GM19025 (cell line): ENCODE measurements around the gene LRIT2.

Experiments used
- ATAC-seq: cut with Tn5 transposase; IDR thresholded peaks from one replicate; pipeline ENCODE4 v1.9.1; 2021; ENCODE audit warnings: mild to moderate bottlenecking, low read depth, moderate library complexity; ENCODE audit not compliant: unreplicated experiment

Gene LRIT2, protein sequence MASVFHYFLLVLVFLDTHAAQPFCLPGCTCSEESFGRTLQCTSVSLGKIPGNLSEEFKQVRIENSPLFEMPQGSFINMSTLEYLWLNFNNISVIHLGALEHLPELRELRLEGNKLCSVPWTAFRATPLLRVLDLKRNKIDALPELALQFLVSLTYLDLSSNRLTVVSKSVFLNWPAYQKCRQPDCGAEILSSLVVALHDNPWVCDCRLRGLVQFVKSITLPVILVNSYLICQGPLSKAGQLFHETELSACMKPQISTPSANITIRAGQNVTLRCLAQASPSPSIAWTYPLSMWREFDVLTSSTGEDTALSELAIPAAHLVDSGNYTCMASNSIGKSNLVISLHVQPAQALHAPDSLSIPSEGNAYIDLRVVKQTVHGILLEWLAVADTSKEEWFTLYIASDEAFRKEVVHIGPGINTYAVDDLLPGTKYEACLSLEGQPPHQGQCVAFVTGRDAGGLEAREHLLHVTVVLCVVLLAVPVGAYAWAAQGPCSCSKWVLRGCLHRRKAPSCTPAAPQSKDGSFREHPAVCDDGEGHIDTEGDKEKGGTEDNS

DNA sequence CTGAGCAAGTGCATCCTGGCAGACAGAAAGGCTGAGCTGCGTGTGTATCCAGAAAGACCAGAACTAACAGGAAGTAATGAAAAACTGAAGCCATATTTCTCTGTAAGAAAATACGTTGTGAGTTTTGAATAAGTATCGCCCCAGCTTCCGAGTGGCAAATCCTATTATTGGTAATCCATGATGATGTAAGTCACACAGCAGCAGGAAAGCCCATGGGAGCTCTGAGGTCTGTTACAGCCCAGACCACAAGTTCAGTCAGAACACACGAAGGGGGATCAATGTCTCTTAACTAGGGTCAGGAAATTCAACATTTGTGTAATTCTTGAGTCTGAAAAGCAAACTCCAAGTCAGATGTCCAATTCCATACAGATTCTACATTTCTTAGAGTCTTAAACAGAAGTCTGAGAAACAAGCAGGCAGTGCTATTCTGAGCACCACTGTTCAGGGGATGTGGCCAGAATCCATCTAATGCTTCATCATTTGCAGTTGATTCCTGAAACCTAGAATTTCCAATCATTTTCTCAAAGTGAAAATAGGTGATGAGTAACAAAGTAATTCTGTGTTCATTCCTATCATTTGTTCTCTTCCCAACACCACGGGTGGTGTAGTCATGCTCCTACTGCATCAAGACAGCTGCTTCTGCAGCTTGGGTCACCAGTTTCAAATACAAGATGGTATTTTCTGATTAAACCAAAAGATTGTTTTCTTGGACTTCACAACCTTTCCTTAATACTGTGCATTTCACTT lies at the start of gene LRIT2:
Gene LRIT2, minus strand, starts transcription at position 118 of the 747 bp plus-strand sequence. Its CDS starts 24 bp downstream, at position 94.
- ATAC-seq: no peak

DNA sequence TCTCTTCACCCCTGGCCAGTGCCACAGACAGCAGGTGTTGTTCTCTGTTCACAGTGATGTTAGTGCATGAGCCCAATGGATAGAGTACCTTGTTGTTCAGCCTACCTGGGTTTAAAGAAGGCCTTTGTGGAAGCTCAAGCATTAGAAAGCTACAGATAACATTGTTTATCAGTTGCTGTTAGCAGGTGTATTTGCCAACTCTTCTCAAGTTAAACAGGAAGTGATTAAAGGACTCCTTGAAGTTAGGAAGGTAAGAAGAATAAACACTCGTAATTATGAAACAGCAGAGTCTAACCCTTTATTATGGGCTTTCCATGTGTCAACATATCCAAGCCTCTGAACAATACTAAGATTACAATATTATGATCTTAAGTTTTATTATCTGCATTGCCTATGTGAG lies 45.4 kb upstream of the LRIT2 start:
- ATAC-seq: no peak

DNA sequence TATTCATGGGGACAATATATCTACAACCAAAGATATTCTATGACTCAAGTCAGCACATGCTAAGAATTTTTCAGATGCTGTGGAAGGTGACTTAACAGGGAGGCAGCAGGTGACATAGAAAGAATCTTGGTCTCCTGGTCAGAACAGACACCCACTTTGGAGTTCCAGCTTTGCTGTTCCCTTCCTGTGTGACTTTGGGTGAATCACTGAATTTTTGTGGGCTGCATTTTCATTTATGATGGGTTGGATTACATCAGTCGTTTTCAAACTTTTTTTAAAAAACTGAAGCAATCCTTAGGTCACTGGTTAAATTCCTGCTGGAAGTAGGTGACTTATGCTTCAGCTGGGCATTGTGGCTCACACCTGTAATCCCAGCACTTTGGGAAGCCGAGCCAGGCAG lies 44.4 kb upstream of the LRIT2 start:
- no peak for ATAC-seq

DNA sequence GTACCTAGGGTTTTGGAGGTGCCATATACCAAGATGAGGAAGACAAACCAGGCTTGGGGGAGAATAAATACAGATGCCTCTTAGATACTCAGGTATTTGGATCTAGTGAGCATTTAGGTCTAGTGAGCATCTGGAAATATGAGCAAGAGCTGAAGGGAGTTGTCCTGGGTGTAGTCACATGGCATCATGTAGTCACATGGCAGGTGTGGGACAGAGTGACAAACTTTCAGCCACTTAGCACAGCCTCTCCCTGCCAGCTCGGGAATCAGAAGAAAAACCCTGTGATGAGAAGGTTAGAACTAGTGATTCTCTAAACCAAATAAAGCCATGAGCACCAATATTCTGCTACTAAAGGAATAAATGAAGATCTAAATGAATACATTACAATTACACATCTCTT lies 43.8 kb upstream of the LRIT2 start:
- ATAC-seq: no peak

DNA sequence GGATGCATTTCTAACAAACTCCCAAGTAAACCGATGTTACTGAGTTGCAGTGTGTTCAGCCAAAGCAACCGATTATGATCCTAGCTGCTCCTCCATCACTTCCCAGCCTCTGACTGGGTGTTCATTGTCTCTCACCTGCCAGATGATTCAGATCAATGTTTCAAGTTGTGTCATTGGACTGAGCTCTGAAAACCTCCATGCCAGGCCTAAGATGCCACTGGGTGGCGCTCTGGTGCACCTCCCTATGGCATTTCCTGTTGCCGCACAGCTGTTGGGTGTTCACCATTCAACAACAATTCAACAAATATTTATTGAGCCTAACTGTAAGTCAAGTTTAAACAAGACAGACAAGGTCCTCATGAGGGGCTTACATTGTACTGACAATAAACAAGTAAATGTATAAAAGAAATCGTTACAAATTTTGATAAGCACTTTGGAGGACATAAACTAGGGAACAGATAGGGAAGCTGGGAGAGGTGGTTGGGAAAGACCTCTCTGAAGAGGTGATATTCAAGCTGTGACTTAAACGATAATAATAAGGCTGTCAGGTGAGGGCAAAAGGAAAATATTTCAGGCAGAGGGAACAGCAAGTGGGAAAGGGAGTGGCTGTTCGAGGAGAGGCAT lies 42.3 kb upstream of the LRIT2 start:
- ATAC-seq: no peak

DNA sequence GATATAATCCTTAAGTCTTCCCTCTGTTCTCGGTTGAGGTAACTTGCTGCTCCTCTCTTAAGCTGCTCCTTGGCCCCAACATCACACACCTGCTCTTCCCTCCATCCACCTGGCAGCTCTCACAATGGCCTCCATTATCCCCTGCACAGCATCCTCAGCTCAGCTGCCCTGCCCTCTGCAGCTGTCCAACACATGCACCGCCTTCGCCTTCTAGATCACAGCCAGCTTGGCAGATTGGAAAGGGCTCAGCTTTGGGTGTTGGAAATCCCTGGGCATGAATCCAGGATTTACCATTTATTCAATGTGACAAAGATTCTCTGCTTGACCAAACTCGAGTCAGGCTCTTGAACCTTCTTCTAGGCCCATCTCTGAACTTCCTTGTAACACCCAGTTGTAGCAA lies 40.1 kb upstream of the LRIT2 start:
- ATAC-seq: no peak

DNA sequence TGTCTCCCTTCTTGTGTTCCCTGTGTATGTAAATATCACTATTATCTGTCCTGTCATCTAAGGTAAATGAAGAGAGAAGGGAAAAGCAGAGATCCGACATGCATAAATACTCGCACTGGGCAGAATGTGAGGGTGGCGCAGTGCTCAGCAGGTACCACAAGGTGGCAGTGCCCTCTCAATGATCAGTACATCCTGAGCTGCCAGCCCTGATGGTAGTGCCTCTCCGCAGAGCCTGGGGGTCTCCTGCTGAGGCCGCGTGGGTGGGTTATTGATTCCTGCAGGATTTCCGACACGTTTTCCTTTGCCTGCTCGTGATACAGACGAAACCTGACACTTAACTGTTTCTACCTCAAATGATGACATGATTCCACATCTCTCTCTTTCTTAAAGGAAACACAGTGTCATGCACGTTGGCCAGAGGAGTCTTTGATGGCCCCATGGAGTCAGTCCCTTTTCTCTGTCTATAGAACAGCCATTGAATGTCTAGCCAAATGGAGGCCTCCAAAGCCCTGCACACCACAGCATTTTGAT lies 39.3 kb upstream of the LRIT2 start:
- peak; percentile 92 for ATAC-seq

DNA sequence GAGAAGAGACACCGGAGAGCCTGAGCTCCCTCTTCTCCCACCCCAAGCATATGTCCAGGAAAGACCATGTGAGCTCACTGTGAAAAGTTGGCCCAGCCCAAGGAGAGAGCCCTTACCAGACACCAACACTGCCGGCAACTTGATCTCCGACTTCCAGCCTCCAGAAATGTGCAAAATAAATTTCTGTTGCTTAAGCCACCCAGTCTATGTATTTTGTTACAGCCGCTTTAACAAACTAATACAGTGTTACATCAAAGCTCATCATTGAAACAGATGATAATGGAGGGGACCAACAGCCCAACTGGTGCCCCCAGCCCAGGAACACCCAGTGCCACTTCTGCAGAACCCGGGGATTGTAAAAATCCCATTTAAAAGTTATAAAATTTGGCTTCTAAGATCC lies 38.4 kb upstream of the LRIT2 start:
- ATAC-seq: no peak

DNA sequence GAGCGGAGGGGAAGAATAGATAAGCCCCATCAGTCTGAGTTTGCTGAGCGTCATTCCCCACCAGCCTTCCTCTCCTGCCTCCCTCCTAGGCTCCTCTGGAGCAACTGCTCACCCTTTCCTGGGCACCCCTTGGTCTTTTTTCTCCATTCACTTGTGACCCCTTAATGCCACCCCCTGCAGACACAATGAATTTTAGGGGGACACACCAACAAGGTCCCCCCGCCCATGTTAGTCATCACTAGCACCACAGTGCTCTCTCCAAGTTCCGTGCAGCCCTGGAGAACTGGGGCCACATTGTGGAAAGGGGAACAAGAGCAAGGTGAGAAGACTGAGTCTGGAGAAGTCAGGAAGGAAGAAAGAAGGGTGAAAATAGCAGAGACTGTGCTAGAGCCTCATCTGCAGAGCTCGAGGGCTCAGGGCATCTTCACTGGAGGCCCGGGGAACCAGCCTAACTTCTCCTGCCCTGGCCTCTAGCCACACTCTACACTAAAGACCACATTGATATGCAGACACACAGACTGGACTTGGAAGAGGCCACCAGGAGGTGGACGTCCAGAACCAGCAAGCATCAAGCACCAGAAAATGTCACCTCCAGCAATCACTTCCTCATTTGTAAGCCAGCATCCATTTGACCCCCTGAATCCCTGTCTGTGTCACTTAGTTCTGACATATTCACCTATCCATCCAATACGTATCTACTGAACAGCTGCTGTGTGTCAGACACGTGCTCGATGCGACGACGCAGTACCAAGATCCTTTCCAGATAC lies 37.0 kb upstream of the LRIT2 start:
- ATAC-seq: no peak

DNA sequence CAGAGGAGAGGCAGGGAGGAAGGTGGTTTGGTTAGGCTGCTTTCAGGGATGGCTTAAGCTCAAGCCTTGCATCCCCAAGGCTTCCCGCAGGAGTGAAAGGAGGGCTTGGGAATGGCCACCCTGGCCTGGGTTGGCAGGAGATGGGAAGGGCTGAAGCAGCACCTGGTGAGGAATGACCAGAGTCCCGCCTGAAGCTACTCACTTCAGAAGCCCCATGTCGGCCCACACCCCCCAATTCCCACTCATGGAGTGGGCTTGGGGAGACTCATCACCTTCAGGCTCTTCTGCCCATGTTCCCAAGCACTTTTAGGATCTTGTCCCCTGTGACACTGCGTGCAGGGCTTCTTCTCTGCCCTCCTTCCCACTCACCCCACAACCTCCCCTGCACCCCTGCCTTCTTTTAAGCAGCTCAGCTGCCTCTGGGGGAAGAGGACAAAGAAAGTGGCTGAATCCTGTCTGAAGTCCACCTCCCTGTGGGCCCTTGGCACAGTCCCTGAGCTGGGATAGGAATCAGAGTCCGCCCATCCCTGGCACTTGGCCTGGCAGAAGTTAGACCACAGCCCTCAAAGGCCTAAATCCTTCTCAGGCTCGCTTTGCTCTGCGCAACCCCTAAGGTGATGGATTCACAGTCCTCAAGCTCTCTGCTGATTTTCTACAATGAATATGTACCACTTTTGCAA lies 36.0 kb upstream of the LRIT2 start:
- ATAC-seq: no peak

DNA sequence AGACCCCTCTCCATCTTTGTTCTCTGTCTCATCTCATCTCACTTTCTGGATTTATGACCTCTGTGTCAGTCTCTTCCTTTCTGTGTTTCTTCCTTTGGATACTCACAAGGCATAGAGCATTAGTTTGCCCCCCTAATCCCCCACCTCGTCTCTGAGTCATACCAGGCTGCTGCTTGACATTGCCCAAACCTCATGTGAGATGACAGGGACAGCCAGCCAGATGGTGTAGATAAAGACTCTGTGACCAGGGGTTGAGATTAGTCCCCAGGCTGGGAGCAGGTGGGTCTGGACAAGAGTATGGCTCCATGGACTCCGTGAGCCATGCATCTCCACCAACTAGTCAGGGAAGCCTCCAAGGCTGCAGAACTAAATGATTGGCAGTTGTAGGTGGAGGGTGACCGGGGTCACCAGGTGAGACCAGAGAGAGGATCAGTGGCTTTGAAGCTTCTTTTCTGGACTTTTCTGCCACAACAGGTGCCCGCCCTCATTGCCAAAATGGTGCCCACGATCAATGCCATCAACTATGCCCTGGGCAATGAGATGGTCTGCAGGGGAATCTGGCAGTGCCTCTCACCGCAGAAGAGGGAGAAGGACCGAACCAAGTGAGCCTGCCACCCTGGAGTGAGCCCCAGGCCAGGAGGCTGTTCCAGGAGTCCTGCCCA lies 32.8 kb upstream of the LRIT2 start:
- no peak for ATAC-seq

DNA sequence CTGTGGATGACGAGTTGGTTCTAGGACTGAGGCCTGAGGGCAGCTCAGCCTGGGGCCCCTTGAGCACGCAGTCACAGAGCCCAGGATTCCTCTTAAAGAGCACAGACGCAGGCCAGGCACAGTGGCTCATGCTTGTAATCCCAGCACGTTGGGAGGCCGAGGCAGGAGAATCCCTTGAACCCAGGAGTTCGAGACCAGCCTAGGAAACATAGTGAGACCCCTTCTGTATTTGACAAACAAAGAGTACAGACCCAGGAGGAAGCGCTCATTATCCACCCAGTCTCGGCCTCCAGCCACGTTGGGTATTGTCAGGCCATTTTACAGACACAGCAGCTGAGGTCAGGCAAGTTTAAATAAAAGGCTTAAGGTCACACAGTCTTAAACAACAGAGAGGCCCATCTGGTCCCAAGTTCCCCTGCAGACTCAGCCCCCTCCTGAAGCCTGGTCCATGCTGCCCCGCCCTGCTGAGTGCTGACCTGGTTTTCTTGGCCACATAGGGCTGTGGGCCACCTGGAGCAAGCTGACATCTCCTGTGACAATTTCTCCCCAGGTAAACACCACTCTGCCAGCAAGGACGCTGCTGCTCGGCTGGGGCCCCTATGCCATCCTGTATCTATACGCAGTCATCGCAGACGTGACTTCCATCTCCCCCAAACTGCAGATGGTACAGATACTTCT lies 32.1 kb upstream of the LRIT2 start:
- ATAC-seq: no peak

DNA sequence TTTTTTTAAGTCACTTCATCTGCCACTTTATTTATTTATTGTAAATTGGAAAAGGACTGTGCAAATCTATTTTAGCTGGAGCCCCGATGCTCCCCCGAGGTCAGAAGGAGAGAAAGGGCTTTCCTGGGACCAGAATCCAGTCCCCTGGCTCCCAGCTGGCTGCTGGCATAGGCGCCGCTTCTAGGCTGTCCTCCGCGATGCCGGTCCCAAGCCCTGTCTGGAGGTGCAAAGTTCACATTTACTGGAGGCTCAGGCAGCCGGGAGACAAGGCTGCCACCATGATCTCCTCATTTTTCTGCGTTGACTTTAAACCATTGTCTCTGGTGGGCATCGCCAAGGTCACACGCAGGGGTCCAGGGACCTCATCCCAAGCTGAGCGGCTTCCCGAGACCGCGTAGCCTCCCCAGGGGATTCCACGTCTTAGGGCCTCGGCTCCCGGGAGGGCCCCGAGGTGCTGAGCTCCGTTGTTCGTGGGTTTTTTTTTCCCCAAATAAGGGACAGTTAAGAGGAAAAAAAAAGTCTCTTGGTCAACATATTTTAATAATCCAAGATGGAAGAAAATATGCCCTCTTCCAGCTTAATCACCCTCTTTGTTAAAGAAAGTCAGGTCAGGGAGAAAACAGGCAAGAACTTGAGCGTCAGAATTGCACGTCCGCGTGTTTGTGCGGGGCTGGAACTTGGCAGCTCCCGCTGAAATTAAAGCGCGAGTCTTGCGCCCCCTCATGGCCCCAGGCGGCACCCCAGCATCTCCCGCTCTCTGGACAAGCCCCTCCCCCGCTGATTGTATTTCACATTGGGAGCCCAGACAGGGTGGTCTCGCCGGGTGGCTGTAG lies 31.4 kb upstream of the LRIT2 start:
- no peak for ATAC-seq

DNA sequence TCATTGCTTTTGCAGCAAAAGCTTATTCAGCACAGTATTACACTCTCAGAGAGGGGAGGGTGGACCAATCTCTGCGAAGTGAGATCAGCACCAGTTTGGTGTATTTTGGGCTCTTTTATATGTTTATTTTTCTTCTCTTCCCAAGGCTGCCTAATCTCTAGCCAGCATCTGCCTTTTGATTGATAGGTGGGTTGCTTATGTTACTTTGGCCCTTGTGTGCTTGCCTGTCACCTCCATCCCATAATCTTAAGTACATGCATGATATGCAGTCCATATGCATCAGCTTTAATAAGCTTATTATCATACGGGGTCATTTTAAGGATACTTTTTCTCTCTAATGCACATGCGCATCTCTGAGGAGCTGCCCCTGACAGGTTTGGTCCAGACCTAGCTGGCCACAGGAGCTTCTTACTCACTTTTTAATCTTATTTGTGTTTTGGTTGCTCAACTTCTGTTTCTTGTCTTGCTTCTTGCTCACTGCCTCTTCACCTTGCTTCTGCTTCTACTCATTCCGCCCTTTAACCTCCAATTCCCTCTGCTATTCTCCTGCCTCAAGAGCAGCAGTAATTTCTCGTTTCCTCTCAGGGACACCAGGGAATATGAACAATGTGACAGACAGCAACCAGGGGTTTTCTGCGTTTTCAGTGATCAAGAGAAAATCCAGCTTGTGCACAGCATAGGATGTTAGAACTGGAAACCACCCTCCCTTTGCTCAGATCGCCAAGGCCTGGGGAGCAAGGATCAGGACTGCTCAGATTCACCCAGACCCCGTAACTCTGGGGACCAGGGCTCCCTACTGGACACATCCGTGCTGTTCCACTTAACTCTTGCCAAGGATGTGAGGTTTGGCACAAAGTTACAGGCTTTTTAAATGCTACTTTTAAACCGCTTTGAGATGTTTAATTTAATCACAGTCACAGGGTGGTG lies 29.5 kb upstream of the LRIT2 start:
- ATAC-seq: no peak

DNA sequence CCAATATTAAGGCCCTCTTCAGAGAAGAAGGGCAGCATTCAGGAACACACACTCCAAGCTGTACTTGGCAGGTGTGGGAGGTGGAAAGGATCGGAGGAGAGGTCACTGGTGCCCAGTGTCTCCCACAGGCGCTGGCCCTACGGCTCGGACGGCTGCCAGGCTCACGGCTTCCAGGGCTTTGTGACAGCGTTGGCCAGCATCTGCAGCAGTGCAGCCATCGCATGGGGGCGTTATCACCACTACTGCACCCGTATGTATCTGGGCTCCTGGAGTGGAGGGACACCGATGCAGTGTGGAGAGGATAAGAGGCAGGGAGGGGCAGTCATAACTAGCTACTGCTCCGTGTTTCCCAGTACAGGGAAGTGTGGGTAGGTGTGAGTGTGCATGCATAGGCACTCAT lies 23.4 kb upstream of the LRIT2 start:
- ATAC-seq: no peak

DNA sequence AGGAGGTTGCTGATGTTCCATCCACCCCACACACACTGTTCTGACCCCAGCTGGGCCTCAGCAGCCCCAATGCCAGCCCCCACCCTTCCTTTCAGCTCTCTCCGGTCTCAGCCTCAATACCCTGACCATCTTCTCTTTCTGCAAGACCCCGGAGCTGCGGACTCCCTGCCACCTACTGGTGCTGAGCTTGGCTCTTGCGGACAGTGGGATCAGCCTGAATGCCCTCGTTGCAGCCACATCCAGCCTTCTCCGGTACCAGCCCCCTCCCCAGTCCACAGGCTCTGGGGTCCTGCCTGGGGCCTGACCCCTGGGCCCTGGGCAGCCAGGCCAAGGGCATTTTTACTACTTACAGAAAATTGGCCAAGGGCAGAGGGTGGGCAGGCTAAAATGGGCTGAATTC lies 22.2 kb upstream of the LRIT2 start:
- ATAC-seq: no peak
